Stimulated activated CD8-positive, alpha-beta memory T cell treated with anti-CD3 and anti-CD28 coated beads, Interleukin-2, amount 100 ng/mL, for 1 hour (primary cell): ENCODE data around the gene MOGAT3.
A peak's percentile ranks its signal among the peaks of the same experiment; 100 is the strongest.

Experiments
- DNase-seq, 2 donors: peaks; one replicate each; pipeline ENCODE4 v3.0.0-alpha.2; 2020; ENCODE audit warnings: low read depth in 2 of 2

The MOGAT3 gene

GRCh38 chr7:101233907-101234547 is 33.2 kb upstream of the MOGAT3 start:
- no peak for DNase-seq

DNA sequence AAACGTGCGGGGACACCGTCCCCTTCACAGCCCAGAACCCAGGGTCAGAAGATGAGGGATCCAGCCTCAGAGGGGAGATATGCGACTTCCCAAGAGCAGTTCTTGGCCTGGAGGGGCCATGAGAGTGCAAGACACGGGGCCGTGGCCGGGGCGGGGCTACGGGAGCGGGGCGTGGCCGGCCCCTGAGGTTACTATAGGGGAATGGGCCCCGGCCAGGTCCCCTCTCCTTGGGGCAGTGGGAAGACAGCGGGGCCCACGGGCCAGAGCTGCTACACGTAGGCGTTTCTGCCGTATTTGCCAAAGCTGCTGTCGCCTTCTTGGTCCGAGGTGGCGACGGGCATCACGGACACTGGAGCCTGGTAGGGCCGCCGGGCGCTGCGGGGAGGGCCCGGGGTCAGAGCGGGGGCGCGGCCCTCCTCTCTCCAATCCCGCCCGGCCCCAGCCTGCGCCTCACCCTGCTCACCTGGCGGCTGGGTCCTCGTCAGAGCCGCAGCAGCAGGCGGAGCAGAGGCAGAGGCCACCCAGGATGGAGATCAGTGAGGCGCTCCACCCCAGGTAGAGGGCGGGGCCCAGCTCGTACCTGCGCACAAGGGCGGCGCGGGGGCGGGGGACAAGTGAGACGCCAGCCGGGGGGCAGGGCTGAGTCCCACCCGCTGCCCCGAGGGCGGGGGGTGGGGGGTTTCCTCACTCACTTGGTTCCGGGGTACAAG is 31.5 kb upstream of the MOGAT3 start:
- DNase-seq, result no peak

GRCh38 chr7:101231644-101232043 is 30.8 kb upstream of the MOGAT3 start:
- DNase-seq, result no peak

DNA sequence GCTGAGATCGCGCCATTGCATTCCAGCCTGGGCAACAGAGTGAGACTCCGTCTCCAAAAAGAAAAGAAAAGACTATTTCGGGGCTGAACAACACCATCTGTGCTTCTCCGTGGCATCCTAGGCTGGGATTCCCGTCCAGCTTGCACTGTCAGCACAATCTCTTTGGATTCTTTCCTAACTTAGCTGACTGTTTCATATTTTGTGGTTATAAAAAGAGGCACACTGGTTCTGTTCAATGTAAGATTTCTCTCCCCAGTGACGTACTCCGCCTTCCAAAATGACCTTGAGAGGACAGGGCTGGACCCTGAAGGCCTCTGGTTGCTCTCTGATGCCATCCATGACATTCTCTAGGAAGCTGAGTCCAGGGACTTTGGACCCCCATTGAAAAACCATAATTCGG is 25.9 kb upstream of the MOGAT3 start:
- DNase-seq, result no peak

DNA sequence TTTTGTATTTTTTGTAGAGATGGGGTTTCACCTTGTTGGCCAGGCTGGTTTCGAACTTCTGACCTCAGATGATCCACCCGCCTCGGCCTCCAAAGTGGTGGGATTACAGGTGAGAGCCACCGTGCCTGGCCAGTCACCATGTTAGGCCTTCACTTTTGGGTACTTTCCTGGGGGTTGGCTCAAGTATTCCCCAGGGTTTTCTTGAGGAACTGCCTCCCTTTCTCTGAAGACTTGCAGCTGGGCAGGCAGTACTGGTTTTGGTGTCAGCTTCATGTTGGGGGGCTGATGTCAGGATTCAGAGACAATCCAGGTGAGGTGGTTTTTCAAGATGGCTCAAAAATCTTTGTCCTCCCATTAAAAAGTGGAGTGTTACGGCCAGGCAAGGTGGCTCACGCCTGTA is 24.8 kb upstream of the MOGAT3 start:
- no peak for DNase-seq

DNA sequence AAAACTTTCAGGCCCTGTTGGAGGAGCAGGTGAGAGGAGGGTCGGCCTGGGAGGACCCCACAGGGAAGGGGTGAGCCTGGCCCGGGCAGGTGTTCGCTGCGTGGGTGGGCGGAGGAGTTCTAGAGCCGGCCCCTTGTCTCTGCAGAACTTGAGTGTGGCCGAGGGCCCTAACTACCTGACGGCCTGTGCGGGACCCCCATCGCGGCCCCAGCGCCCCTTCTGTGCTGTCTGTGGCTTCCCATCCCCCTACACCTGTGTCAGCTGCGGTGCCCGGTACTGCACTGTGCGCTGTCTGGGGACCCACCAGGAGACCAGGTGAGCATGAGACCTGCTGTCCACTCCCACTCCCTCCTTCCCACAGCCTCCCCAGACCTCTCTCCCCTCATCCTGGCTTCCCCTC is 22.7 kb upstream of the MOGAT3 start:
- no peak for DNase-seq

- no peak for DNase-seq
Measured at GRCh38 chr7:101222275-101222830, 21.5 kb upstream of the MOGAT3 start.

DNA sequence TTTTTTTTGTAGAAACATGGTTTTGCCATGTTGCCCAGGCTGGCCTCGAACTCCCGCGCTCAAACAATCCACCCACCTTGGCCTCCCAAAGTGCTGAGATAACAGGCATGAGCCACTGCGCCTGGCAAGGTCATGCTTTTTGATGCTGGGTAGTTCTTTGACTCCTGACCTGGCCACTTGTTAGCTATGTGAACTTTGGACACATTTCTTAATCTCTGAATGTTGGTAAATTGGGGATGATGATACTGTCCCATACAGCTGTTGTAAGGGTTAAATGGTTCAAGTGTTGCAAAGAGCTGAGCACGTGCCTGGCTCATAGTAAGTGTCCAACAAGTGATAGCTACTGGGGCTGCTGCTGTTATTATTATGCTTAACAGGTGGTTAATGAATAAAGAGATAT is 19.5 kb upstream of the MOGAT3 start:
- no peak for DNase-seq

DNA sequence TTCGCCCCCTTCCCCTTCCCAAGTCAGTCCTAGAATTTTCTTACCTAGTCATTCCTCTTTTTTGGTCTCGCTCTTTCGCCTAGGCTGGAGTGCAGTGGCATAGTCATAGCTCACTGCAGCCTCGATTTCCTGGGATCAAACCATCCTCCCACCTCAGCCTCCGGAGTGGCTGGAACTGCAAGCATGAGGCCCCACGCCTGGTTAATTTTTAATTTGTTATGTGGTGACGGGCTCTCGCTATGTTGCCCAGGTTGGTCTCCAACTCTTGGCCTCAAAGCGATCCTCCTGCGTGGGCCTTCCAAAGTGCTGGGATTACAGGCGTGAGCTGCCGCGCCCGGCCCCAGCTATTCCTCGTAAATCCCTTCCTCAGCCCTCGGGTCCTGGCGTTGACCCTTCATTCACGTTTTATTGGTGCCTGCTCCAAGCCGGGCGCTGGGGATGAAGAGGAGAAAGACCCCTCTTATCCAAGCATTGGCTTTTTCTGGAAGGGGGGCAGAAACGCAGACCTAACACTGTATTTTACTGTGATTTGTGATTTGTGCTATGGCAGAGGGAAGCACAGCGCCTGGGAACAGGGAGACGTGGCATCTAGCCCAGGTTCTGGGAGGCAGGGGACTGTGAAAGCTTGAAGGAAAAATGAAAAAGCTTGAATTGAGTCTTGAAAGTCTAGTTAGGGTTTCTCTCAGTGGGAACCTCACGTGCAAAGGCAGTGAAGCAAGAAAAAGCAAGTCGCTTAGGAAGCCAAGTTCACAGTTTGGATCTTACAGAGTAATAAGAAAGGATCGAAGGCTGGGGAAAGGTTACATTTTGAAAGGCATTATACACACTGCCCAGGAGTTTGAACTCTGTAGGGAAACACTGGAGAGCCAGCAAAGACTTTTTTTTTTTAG is 17.6 kb upstream of the MOGAT3 start:
- DNase-seq, result no peak

DNA sequence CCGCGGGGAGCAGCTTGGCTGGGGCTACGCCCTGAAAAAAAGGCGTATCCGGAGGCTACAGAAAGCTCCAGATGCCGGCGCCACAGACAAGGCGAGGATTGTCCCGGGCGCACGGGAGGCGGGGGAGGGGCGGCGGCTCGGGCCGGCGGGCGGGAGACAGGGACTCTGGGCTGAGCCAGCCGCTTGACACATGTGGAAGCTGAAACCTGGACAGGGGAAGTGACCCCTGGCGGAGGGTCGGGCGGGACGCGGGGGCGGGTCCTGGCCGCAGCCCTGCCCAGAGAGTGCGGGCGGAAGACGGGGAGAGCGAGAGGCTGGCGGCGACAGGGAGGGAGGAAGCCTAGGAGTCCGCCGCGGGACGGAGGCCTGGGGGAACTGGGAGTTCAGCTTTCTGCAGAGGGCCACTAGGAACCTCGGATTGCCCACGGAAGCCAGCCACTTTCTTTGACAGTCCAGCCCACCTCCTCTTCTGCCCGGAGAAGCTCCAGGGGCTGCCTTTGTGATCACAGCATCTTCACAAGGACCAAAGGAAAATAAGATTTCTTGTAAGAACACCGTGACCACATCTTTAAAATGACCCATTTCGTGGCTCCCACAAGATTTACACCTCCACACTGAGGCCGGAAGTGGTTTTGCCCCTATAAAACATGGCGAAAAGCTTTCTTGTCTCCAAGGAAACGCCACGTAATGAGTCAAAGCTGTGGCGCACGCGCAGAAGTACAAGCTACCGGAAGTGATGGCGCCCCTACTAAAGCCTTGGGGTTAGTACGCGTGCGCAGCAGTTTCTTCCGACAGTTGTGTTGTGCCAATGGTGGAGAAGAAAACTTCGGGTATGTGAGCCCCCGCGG is 16.8 kb upstream of the MOGAT3 start, which contains the start of the genes PLOD3 and ZNHIT1:
PLOD3 (minus strand) TSS at position 194 of the 848 bp plus-strand sequence. CDS start 307 bp downstream, outside the sequence.
ZNHIT1 (plus strand) TSS at position 778 of the 848 bp plus-strand sequence; CDS start at position 809, 31 bp downstream.
- peak; percentile 92 to 94 for DNase-seq

- no peak for DNase-seq
Measured at GRCh38 chr7:101216860-101217387, 16.1 kb upstream of the MOGAT3 start.

GRCh38 chr7:101216001-101216859 is 15.4 kb upstream of the MOGAT3 start:
- no peak for DNase-seq

DNA sequence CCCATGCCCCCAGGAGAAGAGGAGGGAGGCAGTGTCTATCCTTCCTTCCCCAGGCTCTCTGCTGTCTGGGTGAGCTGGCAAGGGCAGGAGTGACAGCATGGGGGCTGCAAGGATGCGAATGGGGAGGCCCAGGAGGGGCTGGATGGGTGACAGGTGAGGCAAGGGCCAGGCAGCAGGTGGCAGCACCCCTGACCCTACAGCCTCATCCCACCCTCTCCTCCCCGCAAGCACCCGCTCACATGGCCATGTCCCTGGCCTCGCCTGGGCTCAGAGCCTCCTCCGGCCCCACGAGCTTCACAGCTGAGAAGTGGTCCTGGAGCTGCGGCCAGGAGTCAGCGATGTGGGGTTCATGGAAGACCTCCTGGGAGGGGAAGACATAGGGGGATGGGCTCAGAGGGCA is 11.2 kb upstream of the MOGAT3 start:
- no peak for DNase-seq

GRCh38 chr7:101211501-101211900 is 10.7 kb upstream of the MOGAT3 start:
- DNase-seq, result no peak

GRCh38 chr7:101210143-101210542 is 9.3 kb upstream of the MOGAT3 start:
- no peak for DNase-seq

- no peak for DNase-seq
Measured at GRCh38 chr7:101208794-101209193, 8.0 kb upstream of the MOGAT3 start.

DNA sequence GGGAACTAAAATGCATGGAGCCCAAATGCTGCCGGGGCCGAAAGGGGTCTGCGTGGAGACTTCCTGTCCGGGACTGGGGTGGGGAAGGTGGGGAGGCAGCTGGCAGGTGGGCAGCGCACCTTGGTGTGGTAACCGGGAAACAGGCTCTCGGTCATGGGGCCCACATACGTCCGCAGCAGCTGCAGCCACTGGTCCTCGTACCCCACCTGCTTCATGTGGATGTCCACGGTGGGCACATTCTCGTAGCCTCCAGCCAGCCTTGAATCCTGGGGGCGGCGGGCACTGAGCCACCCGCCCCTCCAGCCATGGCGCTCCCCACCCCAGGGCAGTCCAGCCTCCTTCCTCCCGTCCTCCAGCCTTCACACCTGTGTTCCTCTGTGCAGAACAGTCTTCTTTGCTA is 6.6 kb upstream of the MOGAT3 start:
- no peak for DNase-seq

GRCh38 chr7:101206665-101207042 is 5.8 kb upstream of the MOGAT3 start:
- DNase-seq, result no peak

- DNase-seq, result no peak
Measured at GRCh38 chr7:101205901-101206664, 5.2 kb upstream of the MOGAT3 start.
